Measurements from ENCODE around the gene DOK7.

Gene DOK7

GRCh38 chr4:3462790-3463415 lies at the start of gene DOK7:
Gene DOK7, plus strand, starts transcription at chr4:3463306. Its CDS starts 70 bp downstream, at chr4:3463376.
- DNase-seq (ENCODE audit: extremely low spot score): no peak
- ChIA-PET CTCF (no interaction called here), POLR2A (no interaction called here)
- TF ChIP-seq CTCF (IDR thresholded peaks at IDR 0.05; ENCODE audit: control extremely low read depth, extremely low read depth, low read depth, missing control alignments): no peak

GRCh38 chr4:3413675-3414420 lies 49.3 kb upstream of the DOK7 start:
- CTCF ChIA-PET: interaction anchor here (1.1 to 1.4 kb wide), 3 partner anchors 21 to 68 kb away, joined by 3 to 4 read pairs (median 3); partner anchors contain the start of gene HGFAC
- TF ChIP-seq CTCF (IDR thresholded peaks at IDR 0.05; ENCODE audit: control extremely low read depth, extremely low read depth, low read depth, missing control alignments): no peak

GRCh38 chr4:3414421-3415279 lies 48.5 kb upstream of the DOK7 start:
- POLR2A ChIA-PET: no interaction called here
- no peak for DNase-seq (ENCODE audit: extremely low spot score)
- no peak for TF ChIP-seq CTCF (IDR thresholded peaks at IDR 0.05; ENCODE audit: control extremely low read depth, extremely low read depth, low read depth, missing control alignments)
- CTCF ChIA-PET: interaction anchor here (1.1 to 1.4 kb wide), 2 partner anchors 20 to 68 kb away, joined by 3 to 4 read pairs; no protein-coding TSS in a partner anchor

More at GRCh38 chr4:3413675-3414420, 49.3 kb upstream of the DOK7 start:
- DNase-seq (ENCODE audit: extremely low spot score): no peak
- POLR2A ChIA-PET: no interaction called here

- TF ChIP-seq CTCF (IDR thresholded peaks at IDR 0.05; ENCODE audit: control extremely low read depth, extremely low read depth, low read depth, missing control alignments): no peak
- no peak for DNase-seq (ENCODE audit: extremely low spot score)
- ChIA-PET POLR2A (no interaction called here), CTCF (no interaction called here)
Observed at GRCh38 chr4:3415471-3416141, 47.5 kb upstream of the DOK7 start.

- ChIA-PET CTCF (no interaction called here), POLR2A (no interaction called here)
- no peak for TF ChIP-seq CTCF (IDR thresholded peaks at IDR 0.05; ENCODE audit: control extremely low read depth, extremely low read depth, low read depth, missing control alignments)
- DNase-seq (ENCODE audit: extremely low spot score): no peak
Observed at GRCh38 chr4:3416270-3416669, 46.8 kb upstream of the DOK7 start.

- ChIA-PET POLR2A (no interaction called here), CTCF (no interaction called here)
- no peak for TF ChIP-seq CTCF (IDR thresholded peaks at IDR 0.05; ENCODE audit: control extremely low read depth, extremely low read depth, low read depth, missing control alignments)
- DNase-seq (ENCODE audit: extremely low spot score): no peak
Observed at GRCh38 chr4:3416821-3417221, 46.3 kb upstream of the DOK7 start.

Data from GM10248 (cell line).